GM23248 (cell line): Measurements from ENCODE around the gene GJD4. TPM values are rescaled to one million over a fixed set of nuclear protein-coding genes. Genes with fewer than 3 reads are reported as not detected.

Source experiments
- DNase-seq: peaks from one replicate; pipeline ENCODE4 v3.0.0-alpha.2; 2015
- H2AFZ ChIP-seq: fragments of 200-600 bp; sonication (generic); 2 replicates; pipeline ENCODE4 v1.6.1; 2016; ENCODE audit warnings: antibody characterized with exemption
- H3F3A ChIP-seq: fragments of 200-600 bp; sonication (generic); 2 replicates; pipeline ENCODE4 v1.6.1; 2016; ENCODE audit warnings: mild to moderate bottlenecking, antibody characterized with exemption, mixed run types; ENCODE audit not compliant: insufficient read depth
- H3K27ac ChIP-seq: fragments of 200-600 bp; sonication (generic); 2 replicates; pipeline ENCODE4 v1.5.1; 2016; ENCODE audit warnings: mild to moderate bottlenecking
- H3K27me3 ChIP-seq: fragments of 200-600 bp; sonication (generic); replicated peaks from 2 replicates; pipeline ENCODE4 v1.6.1; 2016; ENCODE audit warnings: mild to moderate bottlenecking; ENCODE audit not compliant: insufficient read depth
- H3K36me3 ChIP-seq: fragments of 200-600 bp; sonication (generic); 2 replicates; pipeline ENCODE4 v1.6.1; 2016; ENCODE audit warnings: low read depth, mild to moderate bottlenecking
- H3K4me1 ChIP-seq: fragments of 200-600 bp; sonication (generic); 2 replicates; pipeline ENCODE4 v1.6.1; 2016; ENCODE audit warnings: mild to moderate bottlenecking; ENCODE audit not compliant: insufficient read depth
- H3K4me2 ChIP-seq: fragments of 200-600 bp; sonication (generic); one replicate; pipeline ENCODE4 v1.6.1; 2016; ENCODE audit warnings: mild to moderate bottlenecking; ENCODE audit not compliant: unreplicated experiment
- H3K4me3 ChIP-seq: fragments of 200-600 bp; sonication (generic); 2 replicates; pipeline ENCODE4 v1.5.1; 2016; ENCODE audit warnings: mild to moderate bottlenecking
- H3K79me2 ChIP-seq: fragments of 200-600 bp; sonication (generic); 2 replicates; pipeline ENCODE4 v1.6.1; 2016; ENCODE audit warnings: mild to moderate bottlenecking; ENCODE audit not compliant: insufficient read depth
- H3K9ac ChIP-seq: fragments of 200-600 bp; sonication (generic); 2 replicates; pipeline ENCODE4 v1.6.1; 2016; ENCODE audit warnings: mild to moderate bottlenecking
- H3K9me2 ChIP-seq: fragments of 200-600 bp; sonication (generic); 2 replicates; pipeline ENCODE4 v1.6.1; 2016; ENCODE audit warnings: mixed run types, mild to moderate bottlenecking, moderate library complexity; ENCODE audit not compliant: insufficient read depth
- H3K9me3 ChIP-seq: fragments of 200-600 bp; sonication (generic); one replicate; pipeline ENCODE4 v1.6.1; 2017; ENCODE audit warnings: low read depth
- H4K20me1 ChIP-seq: fragments of 200-600 bp; sonication (generic); 2 replicates; pipeline ENCODE4 v1.6.0; 2016; ENCODE audit not compliant: insufficient read depth
- EZH2 ChIP-seq: fragments of 200-600 bp; sonication (generic); IDR thresholded peaks from 2 replicates; pipeline ENCODE4 v1.6.1; 2018; ENCODE audit warnings: antibody characterized with exemption, mild to moderate bottlenecking; ENCODE audit not compliant: insufficient read depth, poor library complexity, severe bottlenecking
- EZH2phosphoT487 ChIP-seq: fragments of 200-600 bp; sonication (generic); IDR thresholded peaks from 2 replicates; pipeline ENCODE4 v1.6.1; 2018; ENCODE audit warnings: antibody characterized with exemption, moderate library complexity, mild to moderate bottlenecking, low read depth; ENCODE audit not compliant: insufficient read depth
- WGBS, 2 experiments: methylation state at CpG; one replicate each; pipeline ENCODE4 v1.1.6; 2015 to 2017; ENCODE audit warnings: low lambda C conversion rate in 2 of 2, low coverage in 1 of 2; ENCODE audit errors: missing lambda C conversion rate in 2 of 2; 5-methylcytosine and 5-hydroxymethylcytosine counted together
- in situ Hi-C: fragments of 300-500 bp; cut with MboI; formaldehyde crosslinking; loops from 2 replicates; pipeline ENCODE4 v1.15.0; 2020
- polyA plus RNA-seq: library from polyadenylated mRNA; unstranded; fragments of >200 nt; fragmentation: Nextera tagmentation; extraction: Ambion mirVana; gene quantifications from 2 replicates; pipeline ENCODE4 v1.2.1, GENCODE V29; 2016
- total RNA-seq: library from RNA; depleted of rRNA; stranded (reverse); fragments of >200 nt; shearing (Covaris generic); gene quantifications from 2 replicates; pipeline ENCODE4 v1.2.3, GENCODE V29; 2014

GJD4 gene
- total and polyA plus RNA-seq, 2 experiments from 2014 or later = not detected

GRCh38 chr10:35561715-35562114, 43.4 kb upstream of the GJD4 start:
- WGBS, 2 experiments = 65 to 69% methylated on average over 5 of the region's 5 CpGs
- Histone ChIP-seq H2AFZ (no peak overlapping the region), H3K79me2 (peaks cover 17% of the 10 kb centered on the region; the same call in 1 of the 2 replicates), H3K4me3 (no peak overlapping the region), H3K36me3 (no peaks in the 10 kb centered on the region; the same call in 1 of the 2 replicates), H3F3A (no peaks in the 10 kb centered on the region), H3K9ac (no peak overlapping the region), H3K9me3 (no peaks in the 10 kb centered on the region), H4K20me1 (no peaks in the 10 kb centered on the region), H3K27me3 (no peaks in the 10 kb centered on the region), H3K9me2 (no peaks in the 10 kb centered on the region), H3K4me2 (no peak overlapping the region), H3K4me1 (peaks cover 15% of the 10 kb centered on the region), H3K27ac (no peak overlapping the region)
- DNase-seq = no peak
- no peak for TF ChIP-seq EZH2phosphoT487
- no peak for TF ChIP-seq EZH2
- in situ Hi-C loops = loop anchor here (25.0 kb wide), 1 partner anchor 449 kb away; no protein-coding TSS in a partner anchor

- Histone ChIP-seq H4K20me1 (no peaks in the 10 kb centered on the region), H3K9me3 (no peaks in the 10 kb centered on the region), H3K27ac (no peak overlapping the region), H3K4me1 (peaks cover 15% of the 10 kb centered on the region), H3K9ac (no peak overlapping the region), H3K79me2 (peaks cover 17% of the 10 kb centered on the region; the same call in 1 of the 2 replicates), H3K36me3 (no peaks in the 10 kb centered on the region; the same call in 1 of the 2 replicates), H3K4me3 (no peak overlapping the region), H3K27me3 (no peaks in the 10 kb centered on the region), H3F3A (no peaks in the 10 kb centered on the region), H3K9me2 (no peaks in the 10 kb centered on the region), H3K4me2 (no peak overlapping the region), H2AFZ (no peak overlapping the region)
- in situ Hi-C loops = loop anchor here (25.0 kb wide), 1 partner anchor 450 kb away; no protein-coding TSS in a partner anchor
- no peak for DNase-seq
- TF ChIP-seq EZH2 = no peak
- no peak for TF ChIP-seq EZH2phosphoT487
- 100% methylated on average over 1 of the region's 1 CpG for WGBS, 2 experiments
Measured at GRCh38 chr10:35562427-35562826, 42.7 kb upstream of the GJD4 start.

- no peak overlapping the region for H3K9ac ChIP-seq
- peaks cover 15% of the 10 kb centered on the region for H3K4me1 ChIP-seq
- H3K9me2 ChIP-seq = no peaks in the 10 kb centered on the region
- no peak overlapping the region for H3K4me2 ChIP-seq
- H3K27ac ChIP-seq = no peak overlapping the region
- peak; percentile 79 for DNase-seq
- no peaks in the 10 kb centered on the region for H3K27me3 ChIP-seq
- H3K79me2 ChIP-seq = peaks cover 12% of the 10 kb centered on the region; the same call in 1 of the 2 replicates
- no peaks in the 10 kb centered on the region for H3F3A ChIP-seq
- WGBS, 2 experiments = 54% methylated on average over 13 of the region's 13 CpGs
- no peaks in the 10 kb centered on the region for H3K9me3 ChIP-seq
- TF ChIP-seq EZH2phosphoT487 (no peak), EZH2 (no peak)
- in situ Hi-C loops = loop anchor here (25.0 kb wide), 1 partner anchor 451 kb away; no protein-coding TSS in a partner anchor
- no peak overlapping the region for H2AFZ ChIP-seq
- no peak overlapping the region for H3K4me3 ChIP-seq
- H4K20me1 ChIP-seq = no peaks in the 10 kb centered on the region
- no peaks in the 10 kb centered on the region for H3K36me3 ChIP-seq
Measured at GRCh38 chr10:35563261-35563891, 41.8 kb upstream of the GJD4 start.

- Histone ChIP-seq H3K9me2 (no peaks in the 10 kb centered on the region), H4K20me1 (no peaks in the 10 kb centered on the region), H3F3A (no peaks in the 10 kb centered on the region), H3K4me3 (no peak overlapping the region), H3K4me1 (peaks cover 15% of the 10 kb centered on the region), H2AFZ (no peak overlapping the region), H3K9me3 (no peaks in the 10 kb centered on the region), H3K4me2 (peak overlapping the region; percentile 6), H3K36me3 (0 out of 2 replicates have a peak, but pooled peaks cover 4% of the 10 kb centered on the region), H3K27ac (peak overlapping the region; percentile 41; the same call in 1 of the 2 replicates), H3K27me3 (no peaks in the 10 kb centered on the region), H3K9ac (no peak overlapping the region), H3K79me2 (peaks cover 10% of the 10 kb centered on the region; the same call in 1 of the 2 replicates)
- WGBS, 2 experiments = 61 to 66% methylated on average over 6 of the region's 6 CpGs
- in situ Hi-C loops = loop anchor here (25.0 kb wide), 1 partner anchor 452 kb away; no protein-coding TSS in a partner anchor
- no peak for TF ChIP-seq EZH2phosphoT487
- no peak for TF ChIP-seq EZH2
- DNase-seq = peak; percentile 67
Measured at GRCh38 chr10:35564341-35564968, 40.7 kb upstream of the GJD4 start.
